Astrocyte of the cerebellum (primary cell): Measurements from ENCODE around the gene ACAD9.
"Not testable (repeated sequence)": the region's sequence is repeated elsewhere in the genome, so short reads cannot be mapped to it uniquely, and the experiment has no call there.

Experiments
- DNase-seq: peaks from one replicate; pipeline ENCODE4 v3.0.0-alpha.2; 2011; ENCODE audit warnings: low read depth
- H3K4me3 ChIP-seq: 2 replicates; pipeline ENCODE4 v1.5.1; 2011; ENCODE audit warnings: mild to moderate bottlenecking, low read depth, low read length, moderate library complexity
- in situ Hi-C: cut with HindIII; loops from 2 replicates; pipeline ENCODE4 v1.10.0; 2017; ENCODE audit warnings: low sequenced_read_pairs
- TF ChIP-seq, protein P1 (sequence below): IDR thresholded peaks from 2 replicates; pipeline ENCODE4 v1.5.1; 2012; ENCODE audit warnings: low read length, low read depth, moderate library complexity, mild to moderate bottlenecking; ENCODE audit errors: missing control alignments

ACAD9 gene

DNA sequence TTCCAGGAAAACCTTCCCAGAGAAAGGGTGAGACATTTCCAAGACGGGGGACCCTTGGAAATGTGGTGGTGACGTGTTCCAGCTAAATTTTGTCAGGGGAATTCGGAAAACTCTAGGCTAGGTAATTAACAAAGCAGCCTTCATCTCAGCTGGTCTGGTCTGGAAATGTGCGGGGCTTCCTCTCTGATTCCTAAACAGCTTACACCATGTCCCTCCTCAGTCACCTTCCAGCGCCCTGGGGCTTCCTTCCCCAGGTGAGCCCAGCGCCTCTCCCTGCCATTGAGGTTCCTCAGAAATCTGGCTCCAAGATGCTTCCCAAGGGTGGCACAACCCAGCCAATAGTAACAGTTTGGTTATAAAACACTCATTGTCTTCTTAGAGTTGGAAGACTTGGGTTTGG, 571 bp downstream of the ACAD9 start:
- DNase-seq: no peak
- in situ Hi-C loops: no loop called here
- TF ChIP-seq, protein P1, sequence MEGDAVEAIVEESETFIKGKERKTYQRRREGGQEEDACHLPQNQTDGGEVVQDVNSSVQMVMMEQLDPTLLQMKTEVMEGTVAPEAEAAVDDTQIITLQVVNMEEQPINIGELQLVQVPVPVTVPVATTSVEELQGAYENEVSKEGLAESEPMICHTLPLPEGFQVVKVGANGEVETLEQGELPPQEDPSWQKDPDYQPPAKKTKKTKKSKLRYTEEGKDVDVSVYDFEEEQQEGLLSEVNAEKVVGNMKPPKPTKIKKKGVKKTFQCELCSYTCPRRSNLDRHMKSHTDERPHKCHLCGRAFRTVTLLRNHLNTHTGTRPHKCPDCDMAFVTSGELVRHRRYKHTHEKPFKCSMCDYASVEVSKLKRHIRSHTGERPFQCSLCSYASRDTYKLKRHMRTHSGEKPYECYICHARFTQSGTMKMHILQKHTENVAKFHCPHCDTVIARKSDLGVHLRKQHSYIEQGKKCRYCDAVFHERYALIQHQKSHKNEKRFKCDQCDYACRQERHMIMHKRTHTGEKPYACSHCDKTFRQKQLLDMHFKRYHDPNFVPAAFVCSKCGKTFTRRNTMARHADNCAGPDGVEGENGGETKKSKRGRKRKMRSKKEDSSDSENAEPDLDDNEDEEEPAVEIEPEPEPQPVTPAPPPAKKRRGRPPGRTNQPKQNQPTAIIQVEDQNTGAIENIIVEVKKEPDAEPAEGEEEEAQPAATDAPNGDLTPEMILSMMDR: no peak
- peak overlapping the region; percentile 75 for H3K4me3 ChIP-seq

- in situ Hi-C loops, DNase-seq: not testable (repeated sequence)
- peak overlapping the region; percentile 75 for H3K4me3 ChIP-seq
These were observed 1.0 kb downstream of the ACAD9 start for GRCh38 chr3:128880455-128880854.

- in situ Hi-C loops: no loop called here
- TF ChIP-seq, protein P1: no peak
- DNase-seq: no peak
- no peak overlapping the region for H3K4me3 ChIP-seq
These were observed 2.2 kb downstream of the ACAD9 start for GRCh38 chr3:128881576-128881975.

DNA sequence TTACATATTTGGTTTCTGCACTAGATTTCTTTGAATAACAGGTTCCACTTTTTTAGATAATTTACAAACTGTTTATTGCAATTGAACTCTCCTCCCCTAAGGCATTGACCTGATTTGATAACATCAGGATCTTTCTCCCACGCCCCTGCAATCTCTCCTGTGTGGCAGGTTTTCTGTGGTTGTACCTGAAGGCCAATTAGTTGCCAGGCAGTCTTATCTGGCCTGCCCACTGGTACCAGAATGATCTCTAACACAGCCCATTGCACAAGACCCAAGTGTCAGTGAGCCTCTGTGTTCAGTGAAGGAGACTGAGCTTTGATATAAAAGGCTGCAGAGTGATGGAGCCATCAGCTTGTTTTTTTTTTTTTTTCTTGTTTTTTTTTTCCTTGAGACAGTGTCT, 3.3 kb downstream of the ACAD9 start:
- in situ Hi-C loops: no loop called here
- no peak for DNase-seq
- TF ChIP-seq, protein P1: no peak
- no peak overlapping the region for H3K4me3 ChIP-seq

DNA sequence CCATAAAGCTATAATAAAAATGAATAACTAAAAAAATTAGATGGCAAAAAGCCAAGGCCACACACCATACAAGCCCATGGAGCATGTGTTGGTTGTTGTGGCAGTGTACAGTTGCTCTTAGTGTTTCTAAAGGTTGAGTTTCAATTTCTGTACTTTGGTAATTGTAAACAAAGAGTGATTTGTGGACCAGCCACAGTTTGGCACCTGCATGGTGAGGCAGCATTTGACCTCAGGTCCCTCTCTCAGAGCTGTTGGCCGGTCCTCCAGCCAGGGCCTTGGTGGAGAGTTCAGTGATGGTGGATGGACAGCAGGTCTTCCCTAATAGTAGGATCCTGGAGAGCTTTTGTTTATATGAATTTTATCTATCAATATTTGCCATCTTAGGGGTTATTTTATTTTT, 5.6 kb downstream of the ACAD9 start:
- no peak overlapping the region for H3K4me3 ChIP-seq
- in situ Hi-C loops: no loop called here
- TF ChIP-seq, protein P1: no peak
- DNase-seq: no peak

DNA sequence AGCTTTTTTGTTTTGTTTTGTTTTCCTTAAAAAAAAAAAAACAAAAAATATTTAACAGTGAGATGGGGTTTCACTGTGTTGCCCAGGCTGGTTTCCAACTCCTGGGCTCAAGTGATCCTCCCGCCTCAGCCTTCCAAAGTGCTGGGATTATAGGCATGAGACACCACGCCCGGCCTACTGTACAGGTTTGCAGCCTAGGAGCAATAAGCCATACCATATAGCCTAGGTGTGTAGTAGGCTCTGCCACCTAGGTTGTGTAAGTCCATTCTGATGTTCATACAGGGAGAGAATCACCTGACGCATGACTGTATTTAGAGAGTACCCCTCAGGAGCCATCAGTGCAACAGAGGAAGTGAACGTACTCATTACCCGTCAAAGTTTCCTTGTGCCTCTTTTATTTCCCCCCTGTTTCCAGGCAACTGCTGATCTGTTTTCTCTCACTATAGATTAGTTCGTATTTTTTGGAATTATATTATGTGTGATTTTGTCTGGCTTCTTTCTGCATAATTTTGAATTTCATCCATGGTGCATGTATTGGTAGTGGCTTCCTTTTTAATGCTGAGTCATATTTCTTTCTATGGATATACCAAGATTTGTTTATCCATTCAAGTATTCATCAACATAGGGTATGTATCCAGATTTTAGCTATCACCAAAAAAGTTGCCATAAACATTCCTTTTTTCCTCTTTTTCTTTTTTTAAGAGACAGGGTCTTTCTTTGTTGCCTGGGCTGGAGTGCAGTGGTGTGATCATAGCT, 9.9 kb downstream of the ACAD9 start:
- TF ChIP-seq, protein P1: no peak
- in situ Hi-C loops: no loop called here
- H3K4me3 ChIP-seq: no peak overlapping the region
- DNase-seq: no peak

DNA sequence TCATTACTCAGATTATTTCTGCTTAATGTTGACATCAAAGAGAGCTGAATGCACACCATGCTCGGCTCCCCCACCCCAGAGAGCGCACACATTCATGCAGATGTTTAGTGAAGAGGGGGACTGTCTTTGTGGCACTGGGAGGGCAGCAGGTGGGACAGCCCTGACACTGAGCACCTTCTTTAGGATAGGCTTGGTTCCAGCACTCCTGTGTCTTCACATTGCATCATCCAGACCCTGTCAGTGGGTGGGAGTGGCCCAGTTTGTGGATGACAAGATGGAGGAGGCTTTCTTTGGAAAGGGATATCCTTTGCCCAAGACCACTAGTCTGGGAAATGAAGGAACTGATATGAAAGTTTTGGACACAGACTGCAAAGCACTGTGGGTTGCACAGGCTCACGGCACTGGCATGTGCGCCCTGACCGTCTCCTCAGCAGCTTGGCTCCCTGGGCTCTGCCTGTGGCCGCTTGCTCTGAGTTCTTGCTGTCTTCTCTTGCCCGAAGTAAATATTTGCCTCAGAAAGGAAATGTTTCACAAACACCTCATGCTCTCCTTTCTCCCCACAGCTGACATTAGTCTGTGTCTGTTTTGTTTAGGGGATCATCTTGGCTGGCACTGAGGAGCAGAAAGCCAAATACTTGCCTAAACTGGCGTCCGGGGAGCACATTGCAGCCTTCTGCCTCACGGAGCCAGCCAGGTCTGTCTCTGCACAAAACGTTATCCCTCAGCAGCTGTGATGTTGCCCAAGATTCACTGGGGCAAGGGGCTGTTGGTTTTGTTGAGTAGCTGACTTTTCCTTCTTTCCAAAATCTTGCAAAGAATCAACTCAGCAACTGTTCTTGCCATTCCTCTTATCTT, 16.6 kb downstream of the ACAD9 start:
- H3K4me3 ChIP-seq: no peak overlapping the region
- TF ChIP-seq, protein P1: no peak
- DNase-seq: no peak
- in situ Hi-C loops: no loop called here
